HepG2 (cell line): ENCODE data around the gene AMPD2. TPM values are rescaled to one million over a fixed set of nuclear protein-coding genes. Genes with fewer than 3 reads are reported as not detected.

ENCODE experiments used
- ATAC-seq: fragments of 200-7000 bp; cut with Tn5 transposase; 3 replicates; pipeline ENCODE4 v1.9.1; 2020; ENCODE audit warnings: mild to moderate bottlenecking, moderate library complexity
- BruUV-seq: library from RNA; stranded (reverse); fragments of 400-500 nt; replicated peaks from 2 replicates; lab custom pipeline; 2021; lab: Mats Ljungman, UMichigan
- CTCF ChIA-PET: fragments of 300-600 bp; formaldehyde crosslinking; extraction: SDS; loops from one replicate; lab custom pipeline; 2021; ENCODE audit warnings: low total read pairs, inconsistent platforms, low intra/inter-chr PET ratio; lab: Yijun Ruan, JAX
- POLR2A ChIA-PET: fragments of 350-600 bp; sonication (Branson Sonifier 250); formaldehyde crosslinking; loops from one replicate; lab custom pipeline; 2020; ENCODE audit warnings: antibody characterized with exemption, inconsistent platforms; lab: Yijun Ruan, JAX
- DNase-seq: peaks from one replicate; pipeline ENCODE4 v3.0.0-alpha.2; 2015; ENCODE audit warnings: low spot score
- FAIRE-seq: peaks from 3 replicates; lab custom pipeline; 2011; peaks lifted over from hg19 to GRCh38; lab: Jason Lieb, UNC
- H2AFZ ChIP-seq: one replicate; pipeline ENCODE4 v1.6.1; 2011; ENCODE audit warnings: low read length, inconsistent platforms
- H3K27ac ChIP-seq: fragments of 300-600 bp; 3 replicates; pipeline ENCODE4 v1.8.0; 2011; ENCODE audit warnings: mixed run types, mild to moderate bottlenecking, mixed read lengths, low read length, inconsistent platforms; ENCODE audit not compliant: insufficient read depth; ENCODE audit errors: extremely low read length
- H3K27me3 ChIP-seq, 2 experiments: fragments of 200-600 bp in 1 of 2; 2 replicates in 1 of 2; 3 replicates in 1 of 2; pipeline versions ENCODE4 v1.6.0 to v1.8.0; 2011; ENCODE audit warnings: low read length in 2 of 2, mild to moderate bottlenecking in 2 of 2, moderate library complexity in 2 of 2, inconsistent platforms in 1 of 2; ENCODE audit not compliant: insufficient read depth in 2 of 2, control insufficient read depth in 1 of 2
- H3K36me3 ChIP-seq, 2 experiments: fragments of 200-600 bp in 1 of 2; replicated peaks in 1 of 2; 2 replicates in 1 of 2; 3 replicates in 1 of 2; pipeline versions ENCODE4 v1.5.1 to v1.8.0; 2011; ENCODE audit warnings: low read length in 2 of 2, inconsistent platforms in 1 of 2; ENCODE audit not compliant: insufficient read depth in 2 of 2, control insufficient read depth in 1 of 2
- H3K4me1 ChIP-seq: 2 replicates; pipeline ENCODE4 v1.5.1; 2012; ENCODE audit warnings: low read length, inconsistent platforms; ENCODE audit not compliant: insufficient read depth
- H3K4me2 ChIP-seq: 2 replicates; pipeline ENCODE4 v1.6.0; 2011; ENCODE audit warnings: low read depth, low read length, inconsistent platforms
- H3K4me3 ChIP-seq, 3 experiments: fragments of 200-600 bp in 1 of 3; sonication (generic), shearing (Covaris generic) in 1 of 3; replicated peaks in 1 of 3; 2 replicates each; pipeline ENCODE4 v1.5.1; 2011 to 2016; ENCODE audit warnings: low read length in 3 of 3, inconsistent platforms in 2 of 3, low read depth in 2 of 3, mild to moderate bottlenecking in 2 of 3, control low read depth in 1 of 3, mixed read lengths in 1 of 3; ENCODE audit not compliant: insufficient read depth in 1 of 3
- H3K79me2 ChIP-seq: one replicate; pipeline ENCODE4 v1.6.1; 2011; ENCODE audit warnings: low read length, inconsistent platforms; ENCODE audit not compliant: insufficient read depth
- H3K9ac ChIP-seq: 2 replicates; pipeline ENCODE4 v1.6.0; 2011; ENCODE audit warnings: mild to moderate bottlenecking, low read depth, low read length, inconsistent platforms; ENCODE audit not compliant: insufficient read depth
- H3K9me3 ChIP-seq: 2 replicates; pipeline ENCODE4 v1.5.1; 2012; ENCODE audit warnings: mild to moderate bottlenecking, low read length
- H4K20me1 ChIP-seq: 2 replicates; pipeline ENCODE4 v1.6.0; 2011; ENCODE audit warnings: inconsistent platforms, mild to moderate bottlenecking, low read length, moderate library complexity; ENCODE audit not compliant: insufficient read depth
- FOXC1 ChIP-seq: sonication (generic); formaldehyde crosslinking; IDR thresholded peaks from 2 replicates; pipeline ENCODE4 v1.8.0; 2022; ENCODE audit warnings: mild to moderate bottlenecking, missing genetic modification reagents, borderline replicate concordance
- GMEB1 ChIP-seq: sonication (generic); formaldehyde crosslinking; IDR thresholded peaks from 2 replicates; pipeline ENCODE4 v1.5.1; 2020; ENCODE audit warnings: missing genetic modification reagents, mild to moderate bottlenecking, borderline replicate concordance
- ZBTB26 ChIP-seq: IDR thresholded peaks from 2 replicates; pipeline ENCODE4 v1.6.1; 2016; ENCODE audit warnings: missing compliant biosample characterization, missing genetic modification reagents, borderline replicate concordance
- ZNF121 ChIP-seq: sonication (generic); formaldehyde crosslinking; IDR thresholded peaks from 2 replicates; pipeline ENCODE4 v1.5.0; 2020; ENCODE audit warnings: mild to moderate bottlenecking, missing genetic modification reagents
- ZNF337 ChIP-seq: sonication (generic); formaldehyde crosslinking; IDR thresholded peaks from 2 replicates; pipeline ENCODE4 v1.5.1; 2020; ENCODE audit warnings: missing genetic modification reagents, low read depth, mild to moderate bottlenecking, borderline replicate concordance
- ZNF747 ChIP-seq: sonication (generic); formaldehyde crosslinking; IDR thresholded peaks from 2 replicates; pipeline ENCODE4 v1.8.1; 2023; ENCODE audit warnings: missing genetic modification reagents, mild to moderate bottlenecking, borderline replicate concordance
- ZNF773 ChIP-seq: sonication (generic); formaldehyde crosslinking; IDR thresholded peaks from 2 replicates; pipeline ENCODE4 v1.4.0; 2020; ENCODE audit warnings: missing genetic modification reagents, borderline replicate concordance
- WGBS: methylation state at CpG from one replicate; pipeline ENCODE4 v1.1.6; 2017; ENCODE audit warnings: low lambda C conversion rate; 5-methylcytosine and 5-hydroxymethylcytosine counted together
- in situ Hi-C: cut with HindIII; loops from 2 replicates; pipeline ENCODE4 v1.10.0; 2017; ENCODE audit warnings: low pct_unique_long_range_greater_than_20kb; ENCODE audit not compliant: extremely low pct_ligation_motif_present
- intact Hi-C: fragments of 100-400 bp; cut with micrococcal nuclease; formaldehyde crosslinking; loops from one replicate; pipeline ENCODE4 v1.10.0; 2022; ENCODE audit not compliant: unreplicated experiment
- polyA plus RNA-seq, 8 experiments: library from polyadenylated mRNA; depleted of rRNA in 3 of 8; stranded (reverse) in 7 of 8; unstranded in 1 of 8; fragments of >200 nt; fragmentation: Illumina TruSeq in 4 of 8; extraction: Trizol in 4 of 8; gene quantifications; 2 replicates each; pipeline versions ENCODE4 v1.2.1 to v1.2.3, GENCODE V29; 2011 to 2016; ENCODE audit warnings: low read depth in 4 of 8, missing spikeins in 1 of 8, mixed read lengths in 1 of 8; ENCODE audit not compliant: insufficient read depth in 1 of 8
- total RNA-seq, 5 experiments: library from RNA; depleted of rRNA; stranded (reverse); fragments of >200 nt; fragmentation: Illumina TruSeq; extraction: Trizol; gene quantifications; 2 replicates each; pipeline ENCODE4 v1.2.3, GENCODE V29; 2016; ENCODE audit warnings: low read depth in 1 of 5

The AMPD2 gene
- total and polyA plus RNA-seq, 2 of the 13 experiments (the other 11 are each of a cell fraction or from before 2014, with no cell fraction given), result 62.3 to 82.0 TPM

GRCh38 chr1:109625601-109626560 lies 6.2 kb downstream of the AMPD2 start:
- DNase-seq (no peak), FAIRE-seq (no peak), ATAC-seq (no peak)
- intact Hi-C loops, result no loop called here
- Histone ChIP-seq H3K4me2 (no peak overlapping the region), H2AFZ (no peak overlapping the region), H3K9me3 (no peaks in the 10 kb centered on the region), H3K4me3 (no peak overlapping the region), H3K79me2 (peaks cover 41% of the 10 kb centered on the region), H3K9ac (no peak overlapping the region), H3K36me3 (peaks cover 40 to 59% of the 10 kb centered on the region in 2 experiments), H3K27ac (no peak overlapping the region), H3K27me3 (no peaks in the 10 kb centered on the region), H4K20me1 (peaks cover 39% of the 10 kb centered on the region), H3K4me1 (peaks cover 25% of the 10 kb centered on the region)
- no TSS peak for BruUV-seq
- in situ Hi-C loops, result no loop called here
- POLR2A ChIA-PET, result interaction anchor here (1.1 kb wide), 1 partner anchor 10 kb away, joined by 3 read pairs; no protein-coding TSS in a partner anchor
- over 99% methylated on average over 31 of the region's 32 CpGs for WGBS
- CTCF ChIA-PET, result no interaction called here
- TF ChIP-seq ZBTB26, result no peak
- TF ChIP-seq ZNF121 (CRISPR knock-in tag), result no peak
- TF ChIP-seq ZNF747, result no peak
- no peak for TF ChIP-seq ZNF337
- no peak for TF ChIP-seq FOXC1
- TF ChIP-seq GMEB1 (CRISPR knock-in tag), result no peak
- no peak for TF ChIP-seq ZNF773 (CRISPR knock-in tag)
